HCT116 (cell line): ENCODE results near the gene GPR171. TPM values are rescaled to one million over a fixed set of nuclear protein-coding genes. Genes with fewer than 3 reads are reported as not detected.
A peak's percentile ranks its signal among the peaks of the same experiment; 100 is the strongest.

Experiments used
- ATAC-seq: fragments of 200-7000 bp; cut with Tn5 transposase; 2 replicates; pipeline ENCODE4 v1.9.1; 2020; ENCODE audit warnings: mild to moderate bottlenecking, moderate library complexity
- BruUV-seq: library from RNA; stranded (reverse); fragments of 400-500 nt; replicated peaks from 2 replicates; lab custom pipeline; 2021; lab: Mats Ljungman, UMichigan
- CTCF ChIA-PET: fragments of 300-600 bp; sonication (Branson Sonifier 250); formaldehyde crosslinking; loops from one replicate; lab custom pipeline; 2021; ENCODE audit warnings: antibody characterized with exemption; lab: Charles Lee
- POLR2A ChIA-PET: fragments of 300-600, 350-600 bp; sonication (Branson Sonifier 250); formaldehyde crosslinking; loops from one replicate; lab custom pipeline; 2021; ENCODE audit warnings: antibody characterized with exemption; lab: Charles Lee
- RAD21 ChIA-PET, 2 experiments: fragments of 300-600 bp; sonication (Branson Sonifier 250); formaldehyde crosslinking; loops; one replicate each; lab custom pipeline; 2023; ENCODE audit warnings: low total read pairs in 2 of 2; ENCODE audit not compliant: uncharacterized antibody in 2 of 2, unreplicated experiment in 2 of 2, low non-redundant PET in 1 of 2; lab: Charles Lee
- DNase-seq: peaks from one replicate; pipeline ENCODE4 v3.0.0-alpha.2; 2010; ENCODE audit warnings: low read depth, low spot score
- H2AFZ ChIP-seq: fragments of 200-600 bp; shearing (Covaris generic), sonication (generic); 2 replicates; pipeline ENCODE4 v1.6.1; 2017; ENCODE audit warnings: low read depth, mixed run types, mixed read lengths, antibody characterized with exemption, low read length; ENCODE audit not compliant: poor library complexity, severe bottlenecking
- H3K27ac ChIP-seq: 2 replicates; pipeline ENCODE4 v1.5.1; 2012; ENCODE audit warnings: low read depth, low read length
- H3K27me3 ChIP-seq: fragments of 200-600 bp; sonication (generic); 2 replicates; pipeline ENCODE4 v1.6.1; 2016; ENCODE audit warnings: mixed run types, low read length, mixed read lengths; ENCODE audit not compliant: insufficient read depth
- H3K36me3 ChIP-seq, 2 experiments: fragments of 200-500 bp in 1 of 2; fragments of 200-600 bp in 1 of 2; sonication (Bioruptor generic) in 1 of 2; sonication (generic) in 1 of 2; 2 replicates each; pipeline versions ENCODE4 v1.5.1 to v1.6.1; 2014 to 2016; ENCODE audit warnings: low read length in 2 of 2, inconsistent platforms in 1 of 2, mixed read lengths in 1 of 2, mixed run types in 1 of 2; ENCODE audit not compliant: insufficient read depth in 2 of 2, control insufficient read depth in 1 of 2
- H3K4me1 ChIP-seq, 2 experiments: fragments of 200-600 bp in 1 of 2; sonication (generic) in 1 of 2; 2 replicates each; pipeline versions ENCODE4 v1.5.1 to v1.6.1; 2012 to 2017; ENCODE audit warnings: low read length in 2 of 2, inconsistent platforms in 1 of 2, mild to moderate bottlenecking in 1 of 2, mixed read lengths in 1 of 2, mixed run types in 1 of 2, moderate library complexity in 1 of 2; ENCODE audit not compliant: insufficient read depth in 2 of 2, control insufficient read depth in 1 of 2
- H3K4me2 ChIP-seq: fragments of 200-600 bp; sonication (generic); 2 replicates; pipeline ENCODE4 v1.6.1; 2017; ENCODE audit warnings: mixed run types, low read length, mixed read lengths
- H3K4me3 ChIP-seq, 2 experiments: fragments of 200-600 bp in 1 of 2; sonication (generic) in 1 of 2; replicated peaks in 1 of 2; 2 replicates each; pipeline ENCODE4 v1.5.1; 2011 to 2016; ENCODE audit warnings: low read length in 2 of 2, control low read depth in 1 of 2, low read depth in 1 of 2, mild to moderate bottlenecking in 1 of 2, mixed read lengths in 1 of 2, mixed run types in 1 of 2
- H3K79me2 ChIP-seq: fragments of 200-600 bp; sonication (generic); 2 replicates; pipeline ENCODE4 v1.6.1; 2017; ENCODE audit warnings: mild to moderate bottlenecking, mixed run types, low read length, moderate library complexity, mixed read lengths; ENCODE audit not compliant: insufficient read depth
- H3K9ac ChIP-seq: fragments of 200-600 bp; sonication (generic); 2 replicates; pipeline ENCODE4 v1.6.1; 2016; ENCODE audit warnings: low read length, mixed read lengths
- H3K9me2 ChIP-seq: fragments of 200-600 bp; sonication (generic), shearing (Covaris generic); 2 replicates; pipeline ENCODE4 v1.6.1; 2017; ENCODE audit warnings: mixed run types, mild to moderate bottlenecking, moderate library complexity; ENCODE audit not compliant: insufficient read depth
- H3K9me3 ChIP-seq, 2 experiments: fragments of 200-500 bp in 1 of 2; fragments of 200-600 bp in 1 of 2; sonication (Bioruptor generic) in 1 of 2; sonication (generic) in 1 of 2; 2 replicates each; pipeline ENCODE4 v1.6.1; 2014 to 2017; ENCODE audit warnings: low read length in 2 of 2, mixed read lengths in 2 of 2, inconsistent platforms in 1 of 2, low read depth in 1 of 2, mild to moderate bottlenecking in 1 of 2, mixed run types in 1 of 2, moderate library complexity in 1 of 2; ENCODE audit not compliant: control insufficient read depth in 1 of 2, insufficient read depth in 1 of 2
- H4K20me1 ChIP-seq: fragments of 200-600 bp; sonication (generic), shearing (Covaris generic); 2 replicates; pipeline ENCODE4 v1.6.1; 2017; ENCODE audit warnings: mixed run types, mild to moderate bottlenecking, moderate library complexity; ENCODE audit not compliant: insufficient read depth
- ATF3 ChIP-seq: IDR thresholded peaks from 2 replicates; pipeline ENCODE4 v1.6.1; 2012
- CEBPB ChIP-seq: IDR thresholded peaks from 2 replicates; pipeline ENCODE4 v1.6.1; 2012; ENCODE audit warnings: low read depth
- CTCF ChIP-seq, 3 experiments: fragments of 200-600 bp in 1 of 3; sonication (generic) in 1 of 3; IDR thresholded peaks in 2 of 3; conservative IDR thresholded peaks in 1 of 3; 2 replicates each; pipeline ENCODE4 v1.5.1; 2012 to 2017; ENCODE audit warnings: low read depth in 2 of 3, low read length in 2 of 3, antibody characterized with exemption in 1 of 3, borderline replicate concordance in 1 of 3, control low read depth in 1 of 3, mild to moderate bottlenecking in 1 of 3, mixed read lengths in 1 of 3, mixed run types in 1 of 3, moderate library complexity in 1 of 3; ENCODE audit not compliant: insufficient read depth in 1 of 3
- EZH2 ChIP-seq: fragments of 200-600 bp; sonication (generic); IDR thresholded peaks from 2 replicates; pipeline ENCODE4 v1.6.1; 2017; ENCODE audit warnings: antibody characterized with exemption, mixed run types
- JUND ChIP-seq: IDR thresholded peaks from 2 replicates; pipeline ENCODE4 v1.6.1; 2012
- MAX ChIP-seq: IDR thresholded peaks from 2 replicates; pipeline ENCODE4 v1.6.1; 2012
- POLR2AphosphoS5 ChIP-seq: IDR thresholded peaks from 2 replicates; pipeline ENCODE4 v1.6.1; 2011; ENCODE audit warnings: mild to moderate bottlenecking, low read depth, low read length, moderate library complexity
- RAD21 ChIP-seq: IDR thresholded peaks from 2 replicates; pipeline ENCODE4 v1.6.1; 2012; ENCODE audit warnings: low read depth, mild to moderate bottlenecking
- SIN3A ChIP-seq: IDR thresholded peaks from 2 replicates; pipeline ENCODE4 v1.6.1; 2012; ENCODE audit warnings: low read depth
- YY1 ChIP-seq: IDR thresholded peaks from 2 replicates; pipeline ENCODE4 v1.6.1; 2011; ENCODE audit warnings: low read length, low read depth, moderate library complexity, mild to moderate bottlenecking; ENCODE audit not compliant: insufficient replicate concordance; ENCODE audit errors: extremely low read depth
- intact Hi-C: fragments of 100-400 bp; cut with micrococcal nuclease; formaldehyde crosslinking; loops from 2 replicates; pipeline ENCODE4 v1.10.0; 2022
- total RNA-seq: library from RNA; stranded (reverse); gene quantifications from one replicate; pipeline ENCODE4 v1.2.1, GENCODE V29; 2021; ENCODE audit not compliant: unreplicated experiment
- TF ChIP-seq, protein P1 (sequence below): IDR thresholded peaks from 2 replicates; pipeline ENCODE4 v1.6.1; 2011; ENCODE audit warnings: mild to moderate bottlenecking, low read length, moderate library complexity; ENCODE audit not compliant: insufficient replicate concordance; ENCODE audit errors: extremely low read depth

GPR171 gene
- total RNA-seq, 1 experiment from 2014 or later: not detected

GRCh38 chr3:151224268-151224866 lies 21.4 kb upstream of the GPR171 start:
- no peak overlapping the region for H2AFZ ChIP-seq
- ATAC-seq (no peak), DNase-seq (no peak)
- TF ChIP-seq JUND (no peak), ATF3 (no peak), EZH2 (no peak), CTCF (IDR thresholded peaks at IDR 0.05 in 2 of 3, conservative IDR thresholded peaks at IDR 0.05 in 1 of 3; ENCODE audit: borderline replicate concordance in 1 of 3, insufficient read depth in 1 of 3, low read depth in 2 of 3, low read length in 2 of 3) (no peak)
- POLR2A ChIA-PET: no interaction called here
- H3K4me3 ChIP-seq: no peak overlapping the region
- H3K36me3 ChIP-seq: no peaks in the 10 kb centered on the region
- RAD21 ChIA-PET: no interaction called here
- BruUV-seq: no TSS peak
- no peaks in the 10 kb centered on the region for H3K9me2 ChIP-seq
- intact Hi-C loops: no loop called here
- H3K27ac ChIP-seq: no peak overlapping the region
- H4K20me1 ChIP-seq: no peaks in the 10 kb centered on the region
- CTCF ChIA-PET: interaction anchor here (1.1 kb wide), 1 partner anchor 9 kb away, joined by 3 read pairs; no protein-coding TSS in a partner anchor
- H3K79me2 ChIP-seq: no peaks in the 10 kb centered on the region
- no peaks in the 10 kb centered on the region for H3K27me3 ChIP-seq
- peaks cover 0 to 19% of the 10 kb centered on the region in 2 experiments; a peak in 2 of 4 replicates for H3K4me1 ChIP-seq
- H3K9me3 ChIP-seq: no peaks in the 10 kb centered on the region
- no peak overlapping the region for H3K9ac ChIP-seq
- H3K4me2 ChIP-seq: no peak overlapping the region

GRCh38 chr3:151219056-151219455 lies 16.0 kb upstream of the GPR171 start:
- ChIA-PET RAD21 (no interaction called here), CTCF (no interaction called here), POLR2A (no interaction called here)
- Histone ChIP-seq H3K4me3 (no peak overlapping the region), H3K4me1 (peaks cover 0 to 20% of the 10 kb centered on the region in 2 experiments; a peak in 3 of 4 replicates), H3K27me3 (no peaks in the 10 kb centered on the region), H4K20me1 (no peaks in the 10 kb centered on the region), H3K9me2 (no peaks in the 10 kb centered on the region), H3K9me3 (no peaks in the 10 kb centered on the region), H3K9ac (no peak overlapping the region), H3K36me3 (no peaks in the 10 kb centered on the region), H2AFZ (no peak overlapping the region), H3K79me2 (no peaks in the 10 kb centered on the region), H3K4me2 (peak overlapping the region; percentile 41), H3K27ac (no peak overlapping the region; the same call in 1 of the 2 replicates)
- peak; percentile 43 for DNase-seq
- BruUV-seq: no TSS peak
- peak; percentile 67; the same call in 1 of the 2 replicates for ATAC-seq
- intact Hi-C loops: no loop called here
- TF ChIP-seq CTCF (IDR thresholded peaks at IDR 0.05 in 2 of 3, conservative IDR thresholded peaks at IDR 0.05 in 1 of 3; ENCODE audit: borderline replicate concordance in 1 of 3, insufficient read depth in 1 of 3, low read depth in 2 of 3, low read length in 2 of 3) (no peak), SIN3A (no peak), EZH2 (no peak), YY1 (no peak), MAX (no peak), RAD21 (no peak), JUND (peak; percentile 47; the same call in 1 of the 2 replicates), CEBPB (peak; percentile 34; the same call in 1 of the 2 replicates), POLR2AphosphoS5 (no peak)
- TF ChIP-seq, protein P1, sequence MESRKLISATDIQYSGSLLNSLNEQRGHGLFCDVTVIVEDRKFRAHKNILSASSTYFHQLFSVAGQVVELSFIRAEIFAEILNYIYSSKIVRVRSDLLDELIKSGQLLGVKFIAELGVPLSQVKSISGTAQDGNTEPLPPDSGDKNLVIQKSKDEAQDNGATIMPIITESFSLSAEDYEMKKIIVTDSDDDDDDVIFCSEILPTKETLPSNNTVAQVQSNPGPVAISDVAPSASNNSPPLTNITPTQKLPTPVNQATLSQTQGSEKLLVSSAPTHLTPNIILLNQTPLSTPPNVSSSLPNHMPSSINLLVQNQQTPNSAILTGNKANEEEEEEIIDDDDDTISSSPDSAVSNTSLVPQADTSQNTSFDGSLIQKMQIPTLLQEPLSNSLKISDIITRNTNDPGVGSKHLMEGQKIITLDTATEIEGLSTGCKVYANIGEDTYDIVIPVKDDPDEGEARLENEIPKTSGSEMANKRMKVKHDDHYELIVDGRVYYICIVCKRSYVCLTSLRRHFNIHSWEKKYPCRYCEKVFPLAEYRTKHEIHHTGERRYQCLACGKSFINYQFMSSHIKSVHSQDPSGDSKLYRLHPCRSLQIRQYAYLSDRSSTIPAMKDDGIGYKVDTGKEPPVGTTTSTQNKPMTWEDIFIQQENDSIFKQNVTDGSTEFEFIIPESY: no peak
